GM12872 (cell line): ENCODE results near the gene HMGN4.

Source experiments
- CTCF ChIP-seq: IDR thresholded peaks from 3 replicates; pipeline ENCODE4 v1.5.1; 2011; ENCODE audit warnings: low read depth, mild to moderate bottlenecking, low read length, moderate library complexity; ENCODE audit not compliant: insufficient read depth

The HMGN4 gene

GRCh38 chr6:26530203-26530602, 8.0 kb upstream of the HMGN4 start:
- no peak for TF ChIP-seq CTCF

- no peak for TF ChIP-seq CTCF
These were observed 6.3 kb upstream of the HMGN4 start for GRCh38 chr6:26531897-26532296.

GRCh38 chr6:26532699-26533531, 5.3 kb upstream of the HMGN4 start:
- TF ChIP-seq CTCF: no peak

GRCh38 chr6:26533532-26533931, 4.6 kb upstream of the HMGN4 start:
- TF ChIP-seq CTCF: no peak

GRCh38 chr6:26534681-26535465, 3.3 kb upstream of the HMGN4 start:
- TF ChIP-seq CTCF: no peak

GRCh38 chr6:26536571-26537159, 1.5 kb upstream of the HMGN4 start:
- no peak for TF ChIP-seq CTCF

GRCh38 chr6:26537160-26537845, 863 bp upstream of the HMGN4 start:
- TF ChIP-seq CTCF: no peak
